ENCODE results near the gene NCKIPSD. TPM values are rescaled to one million over a fixed set of nuclear protein-coding genes. Genes with fewer than 3 reads are reported as not detected.

Gene NCKIPSD
- total RNA-seq, 4 donors from 2014 or later, result 34.8 to 59.2 (median 44.9) TPM

DNA sequence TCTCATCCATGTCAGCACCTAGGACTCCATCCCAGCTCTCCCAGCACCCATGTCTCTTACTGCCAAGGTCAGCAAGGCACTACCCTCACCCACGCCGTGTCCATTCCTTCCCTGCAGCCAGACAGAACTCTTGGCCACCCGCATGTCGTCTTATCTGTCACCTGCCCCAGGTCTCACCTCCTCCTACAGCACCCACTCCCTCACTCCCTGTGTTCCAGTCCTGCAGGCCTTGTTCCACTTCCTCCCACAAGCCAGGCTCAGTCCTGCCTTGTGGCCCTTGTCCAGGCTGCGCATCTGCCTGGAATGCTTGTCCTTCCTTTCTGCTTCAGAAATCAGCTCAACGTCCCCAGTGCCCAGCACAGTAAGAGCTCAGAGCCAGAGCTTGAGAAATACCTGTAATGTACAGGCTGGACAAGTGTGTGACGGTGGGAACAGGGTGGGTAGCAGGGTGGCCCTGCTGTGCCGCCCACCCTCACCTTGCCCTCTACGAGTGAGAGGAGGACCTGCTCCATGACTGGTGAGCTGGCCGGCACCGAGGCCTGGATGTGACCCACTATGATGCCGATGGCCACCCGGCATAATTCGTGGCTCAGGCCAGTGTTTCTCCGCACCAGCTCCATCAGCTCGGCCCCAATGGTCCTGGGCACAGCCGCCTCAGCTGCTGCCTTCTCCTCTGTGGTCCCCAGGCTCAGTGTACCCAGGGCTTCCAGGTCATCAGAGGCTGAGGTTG, 4.7 kb downstream of the NCKIPSD start:
- Histone ChIP-seq H3K4me1 (peaks cover 27% of the 10 kb centered on the region), H3K27me3 (no peaks in the 10 kb centered on the region), H3K36me3 (peaks cover 48% of the 10 kb centered on the region), H3K9me3 (no peaks in the 10 kb centered on the region), H3K27ac (no peak overlapping the region), H3K4me3 (no peak overlapping the region)
- DNase-seq (ENCODE audit: low spot score in 2 of 2), result no peak
- WGBS, result 89% methylated on average over 7 of the region's 17 CpGs
- TF ChIP-seq POLR2AphosphoS5 (IDR thresholded peaks at IDR 0.05) (no peak), POLR2A (IDR thresholded peaks at IDR 0.05) (no peak), EP300 (IDR thresholded peaks at IDR 0.05) (no peak)
- TF ChIP-seq, protein P1, sequence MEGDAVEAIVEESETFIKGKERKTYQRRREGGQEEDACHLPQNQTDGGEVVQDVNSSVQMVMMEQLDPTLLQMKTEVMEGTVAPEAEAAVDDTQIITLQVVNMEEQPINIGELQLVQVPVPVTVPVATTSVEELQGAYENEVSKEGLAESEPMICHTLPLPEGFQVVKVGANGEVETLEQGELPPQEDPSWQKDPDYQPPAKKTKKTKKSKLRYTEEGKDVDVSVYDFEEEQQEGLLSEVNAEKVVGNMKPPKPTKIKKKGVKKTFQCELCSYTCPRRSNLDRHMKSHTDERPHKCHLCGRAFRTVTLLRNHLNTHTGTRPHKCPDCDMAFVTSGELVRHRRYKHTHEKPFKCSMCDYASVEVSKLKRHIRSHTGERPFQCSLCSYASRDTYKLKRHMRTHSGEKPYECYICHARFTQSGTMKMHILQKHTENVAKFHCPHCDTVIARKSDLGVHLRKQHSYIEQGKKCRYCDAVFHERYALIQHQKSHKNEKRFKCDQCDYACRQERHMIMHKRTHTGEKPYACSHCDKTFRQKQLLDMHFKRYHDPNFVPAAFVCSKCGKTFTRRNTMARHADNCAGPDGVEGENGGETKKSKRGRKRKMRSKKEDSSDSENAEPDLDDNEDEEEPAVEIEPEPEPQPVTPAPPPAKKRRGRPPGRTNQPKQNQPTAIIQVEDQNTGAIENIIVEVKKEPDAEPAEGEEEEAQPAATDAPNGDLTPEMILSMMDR (IDR thresholded peaks at IDR 0.05), result no peak

GRCh38 chr3:48679411-48680391, 6.0 kb downstream of the NCKIPSD start:
- peaks cover 50% of the 10 kb centered on the region for H3K36me3 ChIP-seq
- H3K27me3 ChIP-seq, result no peaks in the 10 kb centered on the region
- no peaks in the 10 kb centered on the region for H3K9me3 ChIP-seq
- no peak overlapping the region for H3K27ac ChIP-seq
- DNase-seq (ENCODE audit: low spot score in 2 of 2), result no peak
- H3K4me3 ChIP-seq, result no peak overlapping the region
- WGBS, result 100% methylated on average over 4 of the region's 20 CpGs
- TF ChIP-seq, protein P1 (IDR thresholded peaks at IDR 0.05), result no peak
- no peak for TF ChIP-seq POLR2AphosphoS5 (IDR thresholded peaks at IDR 0.05)
- no peak for TF ChIP-seq EP300 (IDR thresholded peaks at IDR 0.05)
- TF ChIP-seq POLR2A (IDR thresholded peaks at IDR 0.05), result no peak
- H3K4me1 ChIP-seq, result peaks cover 18% of the 10 kb centered on the region

DNA sequence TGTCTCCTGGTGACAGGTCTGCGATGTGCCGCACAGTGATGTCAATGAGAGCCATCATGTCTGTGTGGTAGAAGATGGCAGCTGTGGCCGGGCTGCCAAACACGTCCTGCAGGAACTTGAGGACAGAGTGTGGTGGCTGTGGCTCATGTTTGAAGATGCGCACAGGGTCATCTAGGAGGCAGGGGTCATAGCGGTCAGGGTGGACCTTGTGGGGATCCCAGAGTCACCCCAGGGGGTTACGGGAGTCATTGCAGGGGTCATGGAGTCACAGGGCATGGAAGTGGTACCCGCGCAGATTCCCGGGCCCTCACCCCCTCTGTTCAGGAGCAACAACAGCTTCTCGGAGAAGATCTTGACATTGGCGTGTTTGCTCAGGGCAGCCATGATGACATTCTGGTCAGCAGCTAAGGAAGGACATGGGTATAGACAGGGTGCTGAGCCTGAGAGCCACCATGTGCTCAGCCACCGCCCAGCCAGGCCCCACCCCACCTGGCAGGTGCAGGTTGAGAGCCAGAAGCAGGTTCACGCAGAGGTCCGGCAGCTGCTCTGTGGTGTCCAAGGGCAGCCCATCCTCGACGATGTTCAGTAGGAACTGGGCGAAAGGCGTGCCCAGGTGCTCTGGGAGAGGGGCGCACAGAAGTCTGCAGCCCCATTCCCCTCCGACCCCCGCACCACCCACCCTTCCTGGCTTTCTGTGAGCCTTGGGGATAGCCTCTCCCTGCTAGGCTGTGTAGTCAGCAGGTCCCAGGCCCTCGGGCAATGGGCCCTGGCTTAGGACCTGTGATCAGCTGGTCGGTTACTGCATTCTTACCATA, 6.9 kb downstream of the NCKIPSD start:
- H3K9me3 ChIP-seq, result no peaks in the 10 kb centered on the region
- no peaks in the 10 kb centered on the region for H3K27me3 ChIP-seq
- no peak for TF ChIP-seq POLR2A (IDR thresholded peaks at IDR 0.05)
- TF ChIP-seq, protein P1 (IDR thresholded peaks at IDR 0.05), result no peak
- TF ChIP-seq EP300 (IDR thresholded peaks at IDR 0.05), result no peak
- no peak for TF ChIP-seq POLR2AphosphoS5 (IDR thresholded peaks at IDR 0.05)
- 93% methylated on average over 19 of the region's 24 CpGs for WGBS
- peaks cover 9% of the 10 kb centered on the region for H3K4me1 ChIP-seq
- H3K36me3 ChIP-seq, result peaks cover 58% of the 10 kb centered on the region
- no peak overlapping the region for H3K27ac ChIP-seq
- H3K4me3 ChIP-seq, result no peak overlapping the region
- DNase-seq (ENCODE audit: low spot score in 2 of 2), result no peak

DNA sequence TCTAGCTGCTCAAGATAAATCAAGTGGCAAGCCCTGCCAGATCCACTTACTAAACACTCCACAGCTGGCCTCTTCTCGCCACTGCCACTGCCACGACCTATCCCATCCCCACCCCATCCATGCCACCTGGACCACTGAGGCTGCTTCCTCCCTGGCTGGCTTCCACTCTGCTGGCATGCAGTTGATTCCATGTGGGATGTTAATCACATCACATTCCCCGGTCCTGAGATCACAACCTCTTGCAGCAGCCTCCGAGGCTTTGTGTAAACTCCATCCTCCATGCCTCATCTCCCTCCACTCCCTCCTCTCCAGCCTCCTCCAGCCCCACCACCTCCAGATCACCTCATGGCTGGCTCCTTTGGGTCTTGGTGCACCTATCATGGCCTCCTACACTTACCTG, 7.7 kb downstream of the NCKIPSD start:
- Histone ChIP-seq H3K9me3 (no peaks in the 10 kb centered on the region), H3K36me3 (peaks cover 58% of the 10 kb centered on the region), H3K27ac (no peak overlapping the region), H3K27me3 (no peaks in the 10 kb centered on the region), H3K4me3 (no peak overlapping the region), H3K4me1 (peaks cover 1% of the 10 kb centered on the region)
- 78% methylated on average over 4 of the region's 4 CpGs for WGBS
- TF ChIP-seq POLR2AphosphoS5 (IDR thresholded peaks at IDR 0.05) (no peak), EP300 (IDR thresholded peaks at IDR 0.05) (no peak), POLR2A (IDR thresholded peaks at IDR 0.05) (no peak)
- TF ChIP-seq, protein P1 (IDR thresholded peaks at IDR 0.05), result no peak
- no peak for DNase-seq (ENCODE audit: low spot score in 2 of 2)

All from suprapubic skin (tissue), 4 donors.